ENCODE data around the gene APEX2. TPM values are rescaled to one million over a fixed set of nuclear protein-coding genes. Genes with fewer than 3 reads are reported as not detected.

Gene APEX2
- total RNA-seq, 6 experiments from 2014 or later, result 4.9 to 12.5 (median 8.6) TPM

- Histone ChIP-seq H3K9me3 (no peaks in the 10 kb centered on the region), H3K27ac (peak overlapping the region; percentile 51 to 69 (median 64)), H3K4me3 (no peak overlapping the region), H3K27me3 (no peaks in the 10 kb centered on the region), H3K36me3 (peaks cover 0 to 3% (median 0%) of the 10 kb centered on the region in 4 donors), H3K4me1 (peaks cover 0 to 25% (median 9%) of the 10 kb centered on the region in 4 donors)
- intact Hi-C loops (cut with DNase I), result no loop called here
- DNase-seq (no peak), ATAC-seq (peak in 2 of 4 donors; percentile 25 to 35)
- 77% methylated on average over 6 of the region's 18 CpGs for WGBS (ENCODE audit: insufficient coverage, low coverage, low lambda C conversion rate, missing lambda C conversion rate)
- no peak for TF ChIP-seq CTCF (IDR thresholded peaks at IDR 0.05)
- no peak for TF ChIP-seq POLR2A (IDR thresholded peaks at IDR 0.05)
Measured at GRCh38 chrX:55006827-55007621, 6.9 kb downstream of the APEX2 start.

GRCh38 chrX:55007656-55008055 is 7.5 kb downstream of the APEX2 start:
- ATAC-seq (peak; percentile 77 to 93 (median 82)), DNase-seq (peak in 1 of 3 donors; percentile 76)
- Histone ChIP-seq H3K27ac (peak overlapping the region in 2 of 3 donors; percentile 64 to 69), H3K4me3 (no peak overlapping the region), H3K9me3 (no peaks in the 10 kb centered on the region), H3K27me3 (no peaks in the 10 kb centered on the region), H3K36me3 (peaks cover 0 to 3% (median 0%) of the 10 kb centered on the region in 4 donors), H3K4me1 (peaks cover 0 to 25% (median 9%) of the 10 kb centered on the region in 4 donors)
- 31% methylated on average over 6 of the region's 6 CpGs for WGBS (ENCODE audit: insufficient coverage, low coverage, low lambda C conversion rate, missing lambda C conversion rate)
- TF ChIP-seq CTCF (IDR thresholded peaks at IDR 0.05) (no peak), POLR2A (IDR thresholded peaks at IDR 0.05) (no peak)
- intact Hi-C loops (cut with DNase I), result no loop called here

GRCh38 chrX:55008571-55009358 is 8.6 kb downstream of the APEX2 start:
- WGBS (ENCODE audit: insufficient coverage, low coverage, low lambda C conversion rate, missing lambda C conversion rate), result 18% methylated on average over 5 of the region's 9 CpGs
- peak; percentile 7 to 69 (median 56) for ATAC-seq

GRCh38 chrX:55011294-55011693 is 11.1 kb downstream of the APEX2 start:
- intact Hi-C loops (cut with DNase I), result no loop called here

More at GRCh38 chrX:55008571-55009358, 8.6 kb downstream of the APEX2 start:
- Histone ChIP-seq H3K36me3 (no peaks in the 10 kb centered on the region), H3K27ac (peak overlapping the region in 1 of 3 donors; percentile 69), H3K4me3 (no peak overlapping the region), H3K4me1 (peaks cover 0 to 25% (median 9%) of the 10 kb centered on the region in 4 donors), H3K9me3 (no peaks in the 10 kb centered on the region), H3K27me3 (no peaks in the 10 kb centered on the region)
- no peak for DNase-seq
- intact Hi-C loops (cut with DNase I), result no loop called here
- TF ChIP-seq CTCF (IDR thresholded peaks at IDR 0.05) (no peak), POLR2A (IDR thresholded peaks at IDR 0.05) (no peak)

More at GRCh38 chrX:55011294-55011693, 11.1 kb downstream of the APEX2 start:
- ATAC-seq (no peak), DNase-seq (no peak)
- WGBS (ENCODE audit: insufficient coverage, low coverage, low lambda C conversion rate, missing lambda C conversion rate), result 18% methylated on average over 2 of the region's 2 CpGs
- no peak overlapping the region for H3K27ac ChIP-seq
- H3K9me3 ChIP-seq, result no peaks in the 10 kb centered on the region
- H3K4me3 ChIP-seq, result no peak overlapping the region
- H3K27me3 ChIP-seq, result no peaks in the 10 kb centered on the region
- peak; percentile 26 to 48 (median 34) for TF ChIP-seq CTCF (IDR thresholded peaks at IDR 0.05)
- no peak for TF ChIP-seq POLR2A (IDR thresholded peaks at IDR 0.05)
- H3K4me1 ChIP-seq, result peaks cover 0 to 25% (median 9%) of the 10 kb centered on the region in 4 donors
- no peaks in the 10 kb centered on the region for H3K36me3 ChIP-seq
